ENCODE measurements around the gene GALNT14. TPM values are rescaled to one million over a fixed set of nuclear protein-coding genes. Genes with fewer than 3 reads are reported as not detected.

GALNT14 gene
- total RNA-seq, 3 donors from 2014 or later: 0.16 to 4.3 (median 4.1) TPM

DNA sequence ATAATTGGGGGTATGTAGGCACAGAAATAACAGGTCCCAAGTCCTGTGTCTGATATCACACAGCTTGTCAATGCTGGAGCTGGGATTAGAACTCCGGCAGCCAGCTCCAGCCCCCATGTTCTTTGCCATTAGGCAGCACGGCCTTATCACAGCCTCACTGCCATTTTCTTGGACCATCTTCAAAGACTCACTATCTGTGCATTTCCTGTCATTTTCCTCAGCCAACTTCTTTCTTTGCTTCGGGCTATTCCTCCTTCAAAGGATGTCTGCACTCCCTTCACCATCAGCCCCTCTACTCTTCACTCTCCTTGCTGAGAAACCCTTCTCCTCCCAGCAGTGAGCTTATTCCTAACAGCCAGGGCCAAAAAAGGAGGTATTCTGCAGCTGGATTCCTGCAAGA, 139.6 kb downstream of the GALNT14 start:
- intact Hi-C loops (cut with DNase I; ENCODE audit: low total_unique reads): no loop called here
- no peak for TF ChIP-seq POLR2AphosphoS5 (IDR thresholded peaks at IDR 0.05)
- TF ChIP-seq POLR2A (IDR thresholded peaks at IDR 0.05): no peak
- TF ChIP-seq, protein P1, sequence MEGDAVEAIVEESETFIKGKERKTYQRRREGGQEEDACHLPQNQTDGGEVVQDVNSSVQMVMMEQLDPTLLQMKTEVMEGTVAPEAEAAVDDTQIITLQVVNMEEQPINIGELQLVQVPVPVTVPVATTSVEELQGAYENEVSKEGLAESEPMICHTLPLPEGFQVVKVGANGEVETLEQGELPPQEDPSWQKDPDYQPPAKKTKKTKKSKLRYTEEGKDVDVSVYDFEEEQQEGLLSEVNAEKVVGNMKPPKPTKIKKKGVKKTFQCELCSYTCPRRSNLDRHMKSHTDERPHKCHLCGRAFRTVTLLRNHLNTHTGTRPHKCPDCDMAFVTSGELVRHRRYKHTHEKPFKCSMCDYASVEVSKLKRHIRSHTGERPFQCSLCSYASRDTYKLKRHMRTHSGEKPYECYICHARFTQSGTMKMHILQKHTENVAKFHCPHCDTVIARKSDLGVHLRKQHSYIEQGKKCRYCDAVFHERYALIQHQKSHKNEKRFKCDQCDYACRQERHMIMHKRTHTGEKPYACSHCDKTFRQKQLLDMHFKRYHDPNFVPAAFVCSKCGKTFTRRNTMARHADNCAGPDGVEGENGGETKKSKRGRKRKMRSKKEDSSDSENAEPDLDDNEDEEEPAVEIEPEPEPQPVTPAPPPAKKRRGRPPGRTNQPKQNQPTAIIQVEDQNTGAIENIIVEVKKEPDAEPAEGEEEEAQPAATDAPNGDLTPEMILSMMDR (IDR thresholded peaks at IDR 0.05): no peak
- no peaks in the 10 kb centered on the region for H3K36me3 ChIP-seq
- H3K27ac ChIP-seq: no peak overlapping the region
- H3K27me3 ChIP-seq: no peaks in the 10 kb centered on the region
- DNase-seq (ENCODE audit: low spot score in 2 of 2): no peak
- H3K4me1 ChIP-seq: no peaks in the 10 kb centered on the region
- H3K4me3 ChIP-seq: no peak overlapping the region
- no peaks in the 10 kb centered on the region for H3K9me3 ChIP-seq

DNA sequence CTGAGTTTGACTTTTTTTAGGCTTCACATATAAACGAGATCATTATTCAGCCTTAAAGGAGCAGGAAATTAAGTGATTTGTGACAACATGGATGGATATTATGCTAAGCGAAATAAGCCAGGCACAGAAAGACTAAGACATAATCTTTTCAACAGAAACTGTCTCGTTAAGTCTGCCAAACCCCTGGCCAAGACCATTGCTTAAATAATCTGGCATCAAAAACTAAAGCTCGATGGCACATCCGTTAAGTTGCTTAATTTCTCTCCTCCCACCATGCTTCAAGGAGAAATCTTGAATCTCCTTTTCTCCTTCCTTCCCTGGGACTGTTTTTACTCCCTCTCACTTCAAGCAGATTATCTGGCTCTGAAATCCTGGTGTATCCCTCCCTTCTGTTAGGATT, 140.3 kb downstream of the GALNT14 start:
- TF ChIP-seq POLR2AphosphoS5 (IDR thresholded peaks at IDR 0.05): no peak
- no peak for DNase-seq (ENCODE audit: low spot score in 2 of 2)
- H3K4me3 ChIP-seq: no peak overlapping the region

DNA sequence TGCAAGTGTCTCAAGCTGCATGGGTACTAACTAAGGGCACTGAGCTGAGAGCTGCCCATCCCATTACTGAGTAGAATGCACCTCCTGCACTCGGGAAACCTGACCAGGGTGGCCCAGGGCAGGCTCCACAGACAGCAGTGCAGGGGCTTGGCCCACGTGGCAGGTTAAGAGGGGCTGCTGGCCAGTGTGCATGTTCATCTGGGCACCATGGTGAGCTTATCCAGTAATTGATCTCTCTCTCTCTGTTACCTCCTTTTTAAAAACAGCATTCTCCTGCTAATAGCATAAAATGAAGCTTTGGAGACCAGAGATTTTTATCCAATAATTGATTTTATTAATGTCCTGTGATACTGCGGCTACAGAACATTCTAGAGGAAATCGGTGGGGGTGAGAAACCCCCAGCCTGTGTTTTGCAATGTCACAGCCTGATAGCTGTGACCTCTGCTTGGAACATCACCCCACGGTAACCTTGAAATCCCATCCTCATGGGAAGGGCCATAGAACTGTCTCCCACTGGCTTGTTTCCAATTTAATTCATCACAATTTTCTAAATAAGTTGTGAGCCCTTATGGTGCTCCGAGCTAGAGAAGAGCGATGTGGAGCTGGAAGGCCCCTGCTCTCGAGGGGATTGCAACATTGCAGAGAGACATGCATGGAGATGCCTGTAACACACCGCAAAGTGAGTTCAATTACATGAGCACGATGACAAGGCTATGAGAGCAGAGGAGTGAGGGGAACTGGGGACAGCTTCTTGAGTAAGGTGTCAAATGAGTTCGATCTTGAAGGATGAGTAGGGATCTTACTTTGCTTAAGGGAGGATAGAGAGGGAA, 143.8 kb downstream of the GALNT14 start:
- Histone ChIP-seq H3K27me3 (no peaks in the 10 kb centered on the region), H3K36me3 (no peaks in the 10 kb centered on the region), H3K4me3 (no peak overlapping the region), H3K27ac (no peak overlapping the region), H3K9me3 (no peaks in the 10 kb centered on the region), H3K4me1 (no peaks in the 10 kb centered on the region)
- TF ChIP-seq POLR2A (IDR thresholded peaks at IDR 0.05): no peak
- no peak for TF ChIP-seq POLR2AphosphoS5 (IDR thresholded peaks at IDR 0.05)
- TF ChIP-seq, protein P1 (IDR thresholded peaks at IDR 0.05): no peak
- intact Hi-C loops (cut with DNase I; ENCODE audit: low total_unique reads): no loop called here
- DNase-seq (ENCODE audit: low spot score in 2 of 2): no peak

More for the DNA sequence above, 140.3 kb downstream of the GALNT14 start:
- no peak overlapping the region for H3K27ac ChIP-seq
- no peaks in the 10 kb centered on the region for H3K36me3 ChIP-seq
- no peaks in the 10 kb centered on the region for H3K27me3 ChIP-seq
- intact Hi-C loops (cut with DNase I; ENCODE audit: low total_unique reads): no loop called here
- no peaks in the 10 kb centered on the region for H3K4me1 ChIP-seq
- no peaks in the 10 kb centered on the region for H3K9me3 ChIP-seq

DNA sequence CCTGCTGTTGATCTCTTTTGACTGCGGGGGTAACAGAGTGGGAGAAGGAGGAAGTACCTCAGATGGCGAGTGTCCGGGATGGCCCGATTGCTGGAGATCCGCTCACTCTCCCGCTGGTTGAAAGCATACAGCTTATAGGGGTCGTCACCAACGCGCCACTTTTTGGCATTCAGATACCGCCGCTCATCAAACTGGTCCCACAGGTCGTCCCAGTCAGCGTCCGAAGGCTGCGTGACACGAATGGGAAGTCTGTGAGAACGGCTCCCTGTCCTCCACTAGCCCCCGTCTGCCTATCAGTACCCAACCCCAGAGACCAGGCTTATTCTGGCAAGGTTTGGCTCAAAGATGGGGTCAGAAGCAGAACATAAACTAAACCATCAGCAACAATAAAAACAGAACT, 145.5 kb downstream of the GALNT14 start:
- Histone ChIP-seq H3K36me3 (no peaks in the 10 kb centered on the region), H3K9me3 (no peaks in the 10 kb centered on the region), H3K27me3 (no peaks in the 10 kb centered on the region), H3K4me1 (no peaks in the 10 kb centered on the region), H3K27ac (no peak overlapping the region), H3K4me3 (no peak overlapping the region)
- DNase-seq (ENCODE audit: low spot score in 2 of 2): no peak
- TF ChIP-seq POLR2A (IDR thresholded peaks at IDR 0.05): no peak
- TF ChIP-seq POLR2AphosphoS5 (IDR thresholded peaks at IDR 0.05): no peak
- TF ChIP-seq, protein P1 (IDR thresholded peaks at IDR 0.05): no peak
- intact Hi-C loops (cut with DNase I; ENCODE audit: low total_unique reads): no loop called here

DNA sequence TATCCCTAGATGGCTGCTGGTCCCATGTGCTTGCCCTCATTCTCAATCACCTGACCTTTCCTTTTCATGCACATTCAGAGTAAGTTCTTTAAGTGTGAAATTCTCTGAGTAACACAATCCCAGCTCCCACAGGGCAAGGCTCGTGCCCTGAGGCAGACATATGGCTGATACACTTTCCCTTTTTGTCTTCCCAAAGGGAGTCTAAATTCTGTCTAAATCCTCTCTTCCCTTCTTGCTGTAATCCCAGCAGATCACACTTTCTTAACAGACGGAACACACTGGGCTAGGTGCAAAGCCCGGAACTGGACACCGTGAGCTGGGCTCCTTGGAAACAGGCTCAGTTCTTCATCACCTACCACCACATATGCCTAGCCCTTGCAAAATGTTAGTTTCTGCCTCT, 147.6 kb downstream of the GALNT14 start:
- Histone ChIP-seq H3K9me3 (no peaks in the 10 kb centered on the region), H3K27me3 (no peaks in the 10 kb centered on the region), H3K4me3 (no peak overlapping the region), H3K36me3 (no peaks in the 10 kb centered on the region), H3K4me1 (no peaks in the 10 kb centered on the region), H3K27ac (no peak overlapping the region)
- DNase-seq (ENCODE audit: low spot score in 2 of 2): no peak
- no peak for TF ChIP-seq POLR2A (IDR thresholded peaks at IDR 0.05)
- TF ChIP-seq POLR2AphosphoS5 (IDR thresholded peaks at IDR 0.05): no peak
- TF ChIP-seq, protein P1 (IDR thresholded peaks at IDR 0.05): no peak
- intact Hi-C loops (cut with DNase I; ENCODE audit: low total_unique reads): no loop called here
